Activated CD4-positive, alpha-beta T cell treated with anti-CD3 and anti-CD28 coated beads, Interleukin-2, amount 50 U/mL, for 16 hours (primary cell): ENCODE results near the gene ERLEC1.
A peak's percentile ranks its signal among the peaks of the same experiment; 100 is the strongest.
"Not testable (repeated sequence)": the region's sequence is repeated elsewhere in the genome, so short reads cannot be mapped to it uniquely, and the experiment has no call there.

Experiments used
- DNase-seq: peaks from one replicate; pipeline ENCODE4 v3.0.0-alpha.2; 2020

ERLEC1 gene

GRCh38 chr2:53786705-53787613, at the start of gene ERLEC1, which contains the start of gene ASB3:
TSS of gene ERLEC1 (plus strand) at chr2:53787044. CDS start at chr2:53787211, 167 bp downstream.
TSS of gene ASB3 (minus strand) at chr2:53786953. CDS start at chr2:53765572, 21,381 bp downstream.
- peak; percentile 94 for DNase-seq

GRCh38 chr2:53737091-53737490, 49.8 kb upstream of the ERLEC1 start:
- DNase-seq: no peak

- DNase-seq: no peak
These were observed 47.8 kb upstream of the ERLEC1 start for GRCh38 chr2:53739032-53739431.

GRCh38 chr2:53740170-53740569, 46.7 kb upstream of the ERLEC1 start:
- DNase-seq: no peak

GRCh38 chr2:53744395-53745065, 42.3 kb upstream of the ERLEC1 start:
- no peak for DNase-seq

- no peak for DNase-seq
These were observed 36.6 kb upstream of the ERLEC1 start for GRCh38 chr2:53750041-53750768.

GRCh38 chr2:53751728-53752127, 35.1 kb upstream of the ERLEC1 start:
- peak; percentile 79 for DNase-seq

- DNase-seq: no peak
These were observed 34.5 kb upstream of the ERLEC1 start for GRCh38 chr2:53752385-53752784.

GRCh38 chr2:53753041-53753440, 33.8 kb upstream of the ERLEC1 start:
- peak; percentile 61 for DNase-seq

- DNase-seq: no peak
These were observed 31.7 kb upstream of the ERLEC1 start for GRCh38 chr2:53755121-53755520.

- DNase-seq: no peak
These were observed 30.2 kb upstream of the ERLEC1 start for GRCh38 chr2:53756644-53757043.

GRCh38 chr2:53757206-53757605, 29.6 kb upstream of the ERLEC1 start:
- not testable (repeated sequence) for DNase-seq

GRCh38 chr2:53765767-53766166, 21.1 kb upstream of the ERLEC1 start:
- DNase-seq: no peak

- DNase-seq: peak; percentile 89
These were observed 19.2 kb upstream of the ERLEC1 start, which contains the start of gene CHAC2 for GRCh38 chr2:53767405-53768241. TSS of gene CHAC2 (plus strand) at chr2:53767804. CDS start at chr2:53767887, 83 bp downstream.

- DNase-seq: no peak
These were observed 18.7 kb upstream of the ERLEC1 start for GRCh38 chr2:53768242-53768542.

- no peak for DNase-seq
These were observed 17.4 kb upstream of the ERLEC1 start for GRCh38 chr2:53769318-53769945.

GRCh38 chr2:53770264-53770663, 16.6 kb upstream of the ERLEC1 start:
- peak; percentile 46 for DNase-seq

- no peak for DNase-seq
These were observed 9.7 kb upstream of the ERLEC1 start for GRCh38 chr2:53777134-53777533.

GRCh38 chr2:53778536-53779162, 8.2 kb upstream of the ERLEC1 start:
- no peak for DNase-seq

GRCh38 chr2:53780056-53780455, 6.8 kb upstream of the ERLEC1 start:
- no peak for DNase-seq

- DNase-seq: no peak
These were observed 4.2 kb upstream of the ERLEC1 start for GRCh38 chr2:53782676-53783075.
